ENCODE data around the gene FCHSD2. TPM values are rescaled to one million over a fixed set of nuclear protein-coding genes. Genes with fewer than 3 reads are reported as not detected.

Gene FCHSD2
- total and polyA plus RNA-seq, 2 donors (not counting 1 experiment from before 2014, with no cell fraction given) = 19.5 to 40.6 TPM

DNA sequence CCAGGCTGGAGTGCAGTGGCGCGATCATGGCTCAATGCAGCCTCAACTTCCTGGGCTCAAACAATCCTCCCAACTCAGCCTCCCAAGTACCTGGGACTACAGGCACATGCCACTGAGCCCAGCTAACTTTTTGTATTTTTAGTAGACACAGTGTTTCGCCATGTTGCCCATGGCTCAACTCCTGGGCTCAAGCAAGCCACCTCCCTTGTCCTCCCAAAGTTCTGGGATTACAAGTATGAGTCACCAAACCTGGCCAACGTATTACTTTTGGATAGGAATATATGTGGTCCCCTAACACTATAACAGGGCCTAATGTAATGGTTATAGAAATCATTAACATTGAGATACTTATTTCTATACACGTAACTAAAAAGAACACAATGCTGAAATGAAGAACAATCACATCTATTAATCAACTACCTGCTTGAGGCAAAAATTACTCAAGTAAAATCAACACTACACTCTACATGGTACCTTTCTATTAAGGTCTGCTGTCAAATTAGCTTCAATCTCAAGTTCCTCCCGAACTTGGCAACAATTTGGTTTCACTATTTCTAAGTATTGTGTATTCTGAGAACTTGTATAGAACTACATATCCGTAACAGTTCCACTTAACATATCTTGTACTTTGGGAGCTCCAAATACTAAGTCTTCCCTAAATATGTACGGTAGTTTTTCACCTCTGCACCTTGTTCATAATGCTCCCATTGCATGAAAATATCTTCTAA, 124.9 kb downstream of the FCHSD2 start:
- no peak overlapping the region for H2AFZ ChIP-seq (ENCODE audit: low read length)
- H3K79me2 ChIP-seq (ENCODE audit: control insufficient read depth, insufficient read depth, low read length) = no peaks in the 10 kb centered on the region
- no peak overlapping the region for H3K9ac ChIP-seq (ENCODE audit: insufficient read depth, low read length)
- H3K4me2 ChIP-seq (ENCODE audit: extremely low read depth, insufficient read depth, low read length) = no peak overlapping the region
- no peaks in the 10 kb centered on the region for H3K36me3 ChIP-seq (ENCODE audit: control insufficient read depth, insufficient read depth, low read length)
- no peaks in the 10 kb centered on the region for H3K9me3 ChIP-seq (ENCODE audit: control insufficient read depth, insufficient read depth, low read depth, low read length)
- peaks cover under 1% of the 10 kb centered on the region for H3K4me1 ChIP-seq (ENCODE audit: control insufficient read depth, extremely low read depth, insufficient read depth, low read length)
- no peaks in the 10 kb centered on the region for H3K27me3 ChIP-seq (ENCODE audit: control insufficient read depth, insufficient read depth, low read length)
- H3K27ac ChIP-seq (ENCODE audit: insufficient read depth, low read length) = no peak overlapping the region
- H3K4me3 ChIP-seq (replicated peaks in 1 of 4; ENCODE audit: control extremely low read depth in 1 of 4, insufficient read depth in 1 of 4, low read depth in 3 of 4, low read length in 4 of 4) = no peak overlapping the region
- TF ChIP-seq EZH2 (IDR thresholded peaks at IDR 0.05; ENCODE audit: low read length, missing control alignments) = no peak
- TF ChIP-seq, protein P1, sequence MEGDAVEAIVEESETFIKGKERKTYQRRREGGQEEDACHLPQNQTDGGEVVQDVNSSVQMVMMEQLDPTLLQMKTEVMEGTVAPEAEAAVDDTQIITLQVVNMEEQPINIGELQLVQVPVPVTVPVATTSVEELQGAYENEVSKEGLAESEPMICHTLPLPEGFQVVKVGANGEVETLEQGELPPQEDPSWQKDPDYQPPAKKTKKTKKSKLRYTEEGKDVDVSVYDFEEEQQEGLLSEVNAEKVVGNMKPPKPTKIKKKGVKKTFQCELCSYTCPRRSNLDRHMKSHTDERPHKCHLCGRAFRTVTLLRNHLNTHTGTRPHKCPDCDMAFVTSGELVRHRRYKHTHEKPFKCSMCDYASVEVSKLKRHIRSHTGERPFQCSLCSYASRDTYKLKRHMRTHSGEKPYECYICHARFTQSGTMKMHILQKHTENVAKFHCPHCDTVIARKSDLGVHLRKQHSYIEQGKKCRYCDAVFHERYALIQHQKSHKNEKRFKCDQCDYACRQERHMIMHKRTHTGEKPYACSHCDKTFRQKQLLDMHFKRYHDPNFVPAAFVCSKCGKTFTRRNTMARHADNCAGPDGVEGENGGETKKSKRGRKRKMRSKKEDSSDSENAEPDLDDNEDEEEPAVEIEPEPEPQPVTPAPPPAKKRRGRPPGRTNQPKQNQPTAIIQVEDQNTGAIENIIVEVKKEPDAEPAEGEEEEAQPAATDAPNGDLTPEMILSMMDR (conservative IDR thresholded peaks at IDR 0.05 in 1 of 2, IDR thresholded peaks at IDR 0.05 in 1 of 2; ENCODE audit: low read depth in 1 of 2, low read length in 2 of 2) = no peak
- H4K20me1 ChIP-seq (ENCODE audit: control insufficient read depth, extremely low read depth, insufficient read depth, low read length) = no peaks in the 10 kb centered on the region
- DNase-seq (ENCODE audit: low read depth in 2 of 2) = no peak

DNA sequence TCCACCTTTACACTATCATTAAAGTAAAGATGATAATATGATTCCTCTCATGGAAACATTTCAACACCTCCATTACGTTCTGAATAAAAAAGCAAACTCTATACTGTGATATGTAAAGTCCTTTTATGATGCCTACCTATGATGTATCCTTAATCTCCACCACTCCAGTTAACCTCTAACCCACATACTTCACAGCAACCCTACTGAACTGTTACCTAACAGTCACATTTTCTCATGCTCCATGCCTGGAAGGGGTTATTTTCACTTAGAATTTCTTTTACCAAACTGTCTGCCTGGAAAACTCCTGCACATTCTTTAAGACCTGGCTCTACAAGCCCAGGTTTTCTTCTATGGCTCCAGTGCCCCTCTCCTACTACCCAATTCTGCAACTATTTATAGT, 129.1 kb downstream of the FCHSD2 start:
- Histone ChIP-seq H3K4me1 (ENCODE audit: control insufficient read depth, extremely low read depth, insufficient read depth, low read length) (peaks cover 2% of the 10 kb centered on the region), H3K4me3 (replicated peaks in 1 of 4; ENCODE audit: control extremely low read depth in 1 of 4, insufficient read depth in 1 of 4, low read depth in 3 of 4, low read length in 4 of 4) (no peak overlapping the region), H3K9ac (ENCODE audit: insufficient read depth, low read length) (no peak overlapping the region), H3K4me2 (ENCODE audit: extremely low read depth, insufficient read depth, low read length) (no peak overlapping the region), H3K27me3 (ENCODE audit: control insufficient read depth, insufficient read depth, low read length) (no peaks in the 10 kb centered on the region), H3K27ac (ENCODE audit: insufficient read depth, low read length) (no peak overlapping the region), H4K20me1 (ENCODE audit: control insufficient read depth, extremely low read depth, insufficient read depth, low read length) (no peaks in the 10 kb centered on the region), H3K9me3 (ENCODE audit: control insufficient read depth, insufficient read depth, low read depth, low read length) (no peaks in the 10 kb centered on the region), H3K79me2 (ENCODE audit: control insufficient read depth, insufficient read depth, low read length) (no peaks in the 10 kb centered on the region), H2AFZ (ENCODE audit: low read length) (no peak overlapping the region), H3K36me3 (ENCODE audit: control insufficient read depth, insufficient read depth, low read length) (no peaks in the 10 kb centered on the region)
- no peak for DNase-seq (ENCODE audit: low read depth in 2 of 2)
- TF ChIP-seq, protein P1 (conservative IDR thresholded peaks at IDR 0.05 in 1 of 2, IDR thresholded peaks at IDR 0.05 in 1 of 2; ENCODE audit: low read depth in 1 of 2, low read length in 2 of 2) = no peak
- no peak for TF ChIP-seq EZH2 (IDR thresholded peaks at IDR 0.05; ENCODE audit: low read length, missing control alignments)

DNA sequence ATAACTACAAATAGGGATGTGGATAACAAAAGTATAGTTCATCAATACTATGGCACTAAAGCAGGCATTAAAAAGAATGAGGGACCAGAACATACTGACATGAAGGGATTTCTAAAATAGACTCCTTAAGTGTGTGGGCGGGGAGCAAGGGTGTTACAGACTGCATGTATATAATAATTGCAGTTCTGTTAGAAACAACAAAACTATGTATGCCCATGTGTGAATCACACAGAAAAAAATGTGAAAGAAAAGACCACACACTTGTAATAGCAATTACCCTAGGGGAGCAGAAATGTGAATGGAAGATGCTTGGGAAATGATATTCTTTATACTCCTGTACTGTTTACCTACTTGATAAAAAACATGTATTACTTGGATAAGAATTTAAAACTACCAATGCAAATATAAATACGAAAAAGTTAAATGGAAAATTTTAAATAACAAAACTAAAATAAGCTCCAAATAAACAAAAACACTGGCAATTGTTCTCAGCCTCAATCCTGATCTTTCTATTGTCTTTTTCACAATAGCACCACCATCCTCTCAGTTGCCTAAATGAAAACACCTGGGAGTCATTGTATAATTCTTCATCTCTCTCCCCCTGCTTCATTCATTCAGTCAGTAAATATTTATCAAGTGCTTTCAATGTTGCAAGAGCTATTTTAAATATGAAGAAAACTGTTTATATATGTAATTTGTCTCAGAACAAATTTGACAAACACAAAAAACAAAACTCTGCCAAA, 129.8 kb downstream of the FCHSD2 start:
- H3K36me3 ChIP-seq (ENCODE audit: control insufficient read depth, insufficient read depth, low read length) = no peaks in the 10 kb centered on the region
- H3K4me2 ChIP-seq (ENCODE audit: extremely low read depth, insufficient read depth, low read length) = no peak overlapping the region
- H3K9ac ChIP-seq (ENCODE audit: insufficient read depth, low read length) = no peak overlapping the region
- H3K79me2 ChIP-seq (ENCODE audit: control insufficient read depth, insufficient read depth, low read length) = no peaks in the 10 kb centered on the region
- H4K20me1 ChIP-seq (ENCODE audit: control insufficient read depth, extremely low read depth, insufficient read depth, low read length) = no peaks in the 10 kb centered on the region
- DNase-seq (ENCODE audit: low read depth in 2 of 2) = peak; percentile 20 to 62
- H3K27ac ChIP-seq (ENCODE audit: insufficient read depth, low read length) = no peak overlapping the region
- H3K4me3 ChIP-seq (replicated peaks in 1 of 4; ENCODE audit: control extremely low read depth in 1 of 4, insufficient read depth in 1 of 4, low read depth in 3 of 4, low read length in 4 of 4) = no peak overlapping the region
- H3K9me3 ChIP-seq (ENCODE audit: control insufficient read depth, insufficient read depth, low read depth, low read length) = no peaks in the 10 kb centered on the region
- TF ChIP-seq EZH2 (IDR thresholded peaks at IDR 0.05; ENCODE audit: low read length, missing control alignments) = no peak
- TF ChIP-seq, protein P1 (conservative IDR thresholded peaks at IDR 0.05 in 1 of 2, IDR thresholded peaks at IDR 0.05 in 1 of 2; ENCODE audit: low read depth in 1 of 2, low read length in 2 of 2) = no peak
- no peak overlapping the region for H2AFZ ChIP-seq (ENCODE audit: low read length)
- no peaks in the 10 kb centered on the region for H3K27me3 ChIP-seq (ENCODE audit: control insufficient read depth, insufficient read depth, low read length)
- peaks cover 2% of the 10 kb centered on the region for H3K4me1 ChIP-seq (ENCODE audit: control insufficient read depth, extremely low read depth, insufficient read depth, low read length)
